Astrocyte of the cerebellum (primary cell): Measurements from ENCODE around the gene DLGAP1.

Source experiments
- DNase-seq: peaks from one replicate; pipeline ENCODE4 v3.0.0-alpha.2; 2011; ENCODE audit warnings: low read depth
- H3K4me3 ChIP-seq: 2 replicates; pipeline ENCODE4 v1.5.1; 2011; ENCODE audit warnings: mild to moderate bottlenecking, low read depth, low read length, moderate library complexity
- CTCF ChIP-seq: IDR thresholded peaks from 2 replicates; pipeline ENCODE4 v1.5.1; 2012; ENCODE audit warnings: low read length, low read depth, moderate library complexity, mild to moderate bottlenecking; ENCODE audit errors: missing control alignments
- in situ Hi-C: cut with HindIII; loops from 2 replicates; pipeline ENCODE4 v1.10.0; 2017; ENCODE audit warnings: low sequenced_read_pairs

The DLGAP1 gene

GRCh38 chr18:3552305-3552704 is 902.8 kb downstream of the DLGAP1 start:
- TF ChIP-seq CTCF: no peak
- no peak for DNase-seq
- no peak overlapping the region for H3K4me3 ChIP-seq
- in situ Hi-C loops: no loop called here

DNA sequence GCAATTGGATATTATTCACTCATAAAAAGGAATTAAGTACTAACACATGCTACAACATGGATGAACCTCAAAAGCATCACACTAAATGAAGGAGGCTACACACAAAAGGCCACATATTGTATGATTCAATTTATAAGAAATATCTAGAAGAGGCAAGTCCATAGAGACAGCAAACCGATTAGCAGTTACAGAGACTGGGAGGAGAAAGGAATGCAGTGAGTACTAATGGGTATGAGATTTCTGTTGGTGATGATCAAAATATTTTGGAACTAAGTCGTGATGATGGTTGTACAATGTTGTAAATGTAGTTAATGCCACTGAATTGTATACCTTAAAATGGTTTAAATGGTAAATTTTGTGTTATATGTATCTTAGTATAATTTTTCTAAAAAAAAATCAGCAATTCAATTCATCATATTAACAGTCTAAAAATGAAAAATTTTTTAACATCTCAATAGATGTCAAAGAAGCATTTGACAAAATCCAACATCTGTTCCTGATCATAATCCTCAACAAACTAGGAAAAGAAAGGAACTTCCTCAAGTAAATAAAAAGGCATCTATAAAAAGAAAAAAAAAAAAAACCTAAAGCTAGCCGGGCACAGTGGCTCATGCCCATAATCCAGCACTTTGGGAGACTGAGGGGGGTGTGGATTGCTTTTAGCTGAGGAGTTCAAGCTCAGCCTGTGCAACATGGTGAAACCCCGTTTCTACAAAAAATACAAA is 907.1 kb downstream of the DLGAP1 start:
- H3K4me3 ChIP-seq: no peak overlapping the region
- no peak for TF ChIP-seq CTCF
- DNase-seq: no peak
- in situ Hi-C loops: no loop called here

GRCh38 chr18:3546106-3546505 is 909.0 kb downstream of the DLGAP1 start:
- no peak for TF ChIP-seq CTCF
- in situ Hi-C loops: no loop called here
- no peak overlapping the region for H3K4me3 ChIP-seq
- DNase-seq: no peak

DNA sequence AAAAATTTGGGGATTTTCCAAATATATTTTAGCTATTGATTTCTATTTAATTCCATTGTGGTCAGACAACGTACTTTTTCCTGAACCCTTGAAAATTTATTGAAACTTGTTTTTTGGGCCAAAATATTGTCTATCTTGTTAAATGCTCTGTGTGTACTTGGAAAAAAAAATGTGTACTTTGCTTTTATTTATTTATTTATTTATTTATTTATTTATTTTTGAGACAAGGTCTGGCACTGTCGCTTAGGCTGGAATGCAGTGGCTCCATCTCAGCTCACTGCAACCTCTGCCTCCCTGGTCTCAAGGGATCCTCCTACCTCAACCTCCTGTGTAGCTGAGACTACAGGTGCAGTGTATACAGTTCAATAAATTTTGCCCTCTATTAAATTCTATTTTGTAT is 910.6 kb downstream of the DLGAP1 start:
- no peak for TF ChIP-seq CTCF
- no peak for DNase-seq
- H3K4me3 ChIP-seq: no peak overlapping the region
- in situ Hi-C loops: no loop called here

DNA sequence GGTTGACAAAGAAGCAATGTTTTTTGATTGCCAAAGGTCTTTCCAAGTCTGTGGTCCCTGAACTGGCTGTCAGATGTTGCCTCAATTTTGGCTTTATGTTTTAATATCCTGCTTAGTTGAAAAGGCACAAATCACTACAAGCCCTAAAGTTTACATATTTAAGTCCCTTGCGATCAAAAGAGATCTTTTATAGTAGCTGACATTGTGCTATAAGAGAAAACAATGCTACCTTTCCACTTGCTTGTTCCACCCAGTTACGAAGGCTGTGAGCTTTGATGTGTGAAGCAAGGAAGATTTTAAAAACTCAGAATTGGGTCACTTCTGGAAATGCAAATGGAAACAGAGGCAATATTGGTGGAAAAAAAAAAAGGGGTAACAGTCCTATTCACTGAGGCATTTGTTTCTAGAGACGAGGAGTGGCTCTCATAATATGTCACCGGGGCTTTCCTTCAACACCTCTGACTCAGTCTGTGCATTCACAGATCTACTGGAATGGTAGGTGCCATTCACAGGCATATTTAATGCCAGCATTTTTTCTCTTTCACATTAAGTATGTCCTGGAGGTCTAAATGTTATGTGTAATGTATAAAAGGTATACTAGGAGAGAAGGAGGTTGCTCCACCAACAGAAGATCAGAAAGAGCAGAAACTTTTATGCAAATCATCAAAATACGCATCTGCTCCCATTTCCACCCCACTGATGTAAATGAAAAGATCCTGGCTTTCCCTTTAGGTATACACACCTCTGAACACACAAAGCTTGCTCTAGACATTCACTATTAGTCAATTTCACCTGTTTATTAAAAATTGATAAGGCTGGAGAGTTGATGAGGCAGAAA is 913.3 kb downstream of the DLGAP1 start:
- H3K4me3 ChIP-seq: no peak overlapping the region
- TF ChIP-seq CTCF: no peak
- in situ Hi-C loops: no loop called here
- no peak for DNase-seq

DNA sequence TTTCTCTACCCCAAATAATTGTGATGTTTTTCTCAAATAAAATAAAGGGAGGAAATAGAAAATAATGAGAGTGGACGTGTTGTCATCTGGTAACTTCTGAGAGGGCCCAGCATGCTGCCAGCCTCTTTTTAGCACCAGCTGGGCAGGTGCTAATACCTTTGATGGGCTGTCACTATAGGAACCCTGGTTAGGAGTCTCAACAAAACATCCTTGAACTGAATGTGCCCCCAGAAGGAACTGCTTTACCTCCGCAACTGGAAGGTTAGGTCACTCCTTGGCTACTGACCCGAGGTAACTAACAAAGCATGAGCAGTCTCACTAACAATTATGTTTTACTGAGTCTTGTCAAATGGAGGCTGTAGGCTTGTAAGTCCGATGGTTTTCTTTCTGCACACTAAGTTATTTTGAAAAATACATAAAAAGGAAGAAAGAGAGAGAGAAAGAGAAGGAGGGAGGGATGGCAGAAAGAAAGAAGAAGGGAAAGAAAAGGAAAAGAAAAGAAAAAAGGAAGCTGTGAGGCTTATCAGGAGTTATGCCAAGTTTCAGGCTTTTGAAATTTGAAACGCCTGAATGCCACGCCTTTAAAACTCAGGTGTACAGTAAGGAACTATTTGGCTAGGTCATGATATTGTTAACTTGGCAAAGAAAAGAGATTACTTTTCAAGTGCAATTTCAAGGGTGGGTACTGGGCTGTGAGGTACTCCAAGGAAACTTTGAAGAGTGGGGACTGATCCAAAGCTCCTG is 914.1 kb downstream of the DLGAP1 start:
- TF ChIP-seq CTCF: no peak
- in situ Hi-C loops: no loop called here
- H3K4me3 ChIP-seq: no peak overlapping the region
- no peak for DNase-seq
